ENCODE data around the gene SPTAN1.
"Not testable (repeated sequence)": the region's sequence is repeated elsewhere in the genome, so short reads cannot be mapped to it uniquely, and the experiment has no call there.

Gene SPTAN1

DNA sequence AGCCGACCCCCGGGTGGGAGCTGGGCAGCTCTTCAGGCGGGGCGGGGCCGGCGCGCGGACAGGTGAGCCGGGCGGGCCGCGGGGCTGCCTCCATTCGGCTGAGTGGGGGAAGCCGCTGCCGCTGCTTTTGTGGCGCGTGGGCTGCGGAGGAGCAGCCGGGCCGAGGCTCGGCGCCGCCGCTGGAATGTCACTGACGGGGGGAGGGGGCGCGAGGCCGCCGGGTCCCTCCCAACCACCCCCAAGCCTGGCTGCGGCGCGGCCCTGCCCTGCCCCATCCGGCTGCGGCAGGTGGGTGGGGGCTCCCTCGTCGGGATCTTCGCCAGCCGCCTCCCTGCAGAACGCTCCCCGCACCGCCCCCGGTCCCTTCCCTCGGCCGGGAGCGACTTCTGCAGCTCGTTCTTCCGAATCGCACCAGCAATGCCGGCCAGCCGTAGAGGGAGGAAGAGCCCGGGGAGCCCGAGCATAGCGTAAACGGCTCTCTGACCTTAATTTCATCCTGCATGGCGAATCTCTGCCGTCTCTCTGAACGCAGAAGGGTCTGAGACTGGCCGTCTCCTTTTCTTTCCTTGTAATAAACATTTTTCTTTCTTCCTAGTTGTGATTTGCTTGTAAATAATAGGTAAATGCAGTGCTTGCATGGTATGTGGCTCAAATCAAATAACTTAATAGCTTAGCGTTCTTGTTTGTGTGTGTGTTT, 505 bp downstream of the SPTAN1 start:
- peak; percentile 20 to 27 for DNase-seq (ENCODE audit: low read depth in 1 of 2, low spot score in 1 of 2)

- DNase-seq (ENCODE audit: low read depth in 1 of 2, low spot score in 1 of 2): no peak
These were observed 1.3 kb downstream of the SPTAN1 start for GRCh38 chr9:128553728-128554127.

- DNase-seq (ENCODE audit: low read depth in 1 of 2, low spot score in 1 of 2): no peak
These were observed 1.9 kb downstream of the SPTAN1 start for GRCh38 chr9:128554155-128554862.

GRCh38 chr9:128555180-128555721, 2.9 kb downstream of the SPTAN1 start:
- no peak for DNase-seq (ENCODE audit: low read depth in 1 of 2, low spot score in 1 of 2)

DNA sequence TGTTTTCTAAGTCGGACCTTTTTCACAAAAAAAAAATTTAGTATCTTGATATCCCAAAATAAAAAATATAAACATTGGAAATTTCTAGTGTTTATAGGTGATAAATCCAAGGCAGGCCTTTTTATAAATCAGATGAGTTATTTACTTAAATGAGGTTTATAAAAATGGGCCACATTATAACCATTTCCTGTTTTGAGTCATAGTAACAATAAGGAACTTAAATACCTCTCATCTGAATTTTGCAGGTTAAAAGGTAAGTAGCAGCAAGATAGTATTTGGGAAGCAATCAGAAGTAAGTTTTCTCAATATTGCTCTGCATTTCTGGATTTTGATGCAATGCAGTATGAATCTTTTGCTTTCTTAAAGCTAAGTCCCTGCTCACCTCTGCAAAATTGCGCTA, 3.9 kb downstream of the SPTAN1 start:
- no peak for DNase-seq (ENCODE audit: low read depth in 1 of 2, low spot score in 1 of 2)

- DNase-seq (ENCODE audit: low read depth in 1 of 2, low spot score in 1 of 2): no peak
These were observed 4.7 kb downstream of the SPTAN1 start for GRCh38 chr9:128556926-128557634.

- peak in 1 of 2 donors; percentile 44 for DNase-seq (ENCODE audit: low read depth in 1 of 2, low spot score in 1 of 2)
These were observed 6.3 kb downstream of the SPTAN1 start for GRCh38 chr9:128558431-128559310.

DNA sequence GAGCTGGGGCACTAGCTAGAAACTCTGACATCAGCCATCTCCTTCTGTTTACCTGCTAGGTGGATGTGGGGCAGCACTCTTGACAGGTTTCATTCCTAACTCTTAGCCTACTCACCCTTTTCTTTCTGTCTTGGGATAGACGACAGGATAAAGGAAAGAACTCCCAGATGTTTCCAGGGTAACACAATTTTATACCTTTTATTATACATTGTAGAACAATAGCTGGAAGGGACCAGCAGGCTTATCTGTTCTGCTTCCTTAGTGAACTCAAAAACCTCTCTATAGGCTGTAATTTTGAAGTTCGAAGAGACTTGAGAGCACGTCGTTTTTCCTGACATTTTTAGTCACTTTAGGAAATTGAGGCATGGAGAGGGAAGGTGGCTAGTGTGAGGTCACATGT, 13.2 kb downstream of the SPTAN1 start:
- no peak for DNase-seq (ENCODE audit: low read depth in 1 of 2, low spot score in 1 of 2)

DNA sequence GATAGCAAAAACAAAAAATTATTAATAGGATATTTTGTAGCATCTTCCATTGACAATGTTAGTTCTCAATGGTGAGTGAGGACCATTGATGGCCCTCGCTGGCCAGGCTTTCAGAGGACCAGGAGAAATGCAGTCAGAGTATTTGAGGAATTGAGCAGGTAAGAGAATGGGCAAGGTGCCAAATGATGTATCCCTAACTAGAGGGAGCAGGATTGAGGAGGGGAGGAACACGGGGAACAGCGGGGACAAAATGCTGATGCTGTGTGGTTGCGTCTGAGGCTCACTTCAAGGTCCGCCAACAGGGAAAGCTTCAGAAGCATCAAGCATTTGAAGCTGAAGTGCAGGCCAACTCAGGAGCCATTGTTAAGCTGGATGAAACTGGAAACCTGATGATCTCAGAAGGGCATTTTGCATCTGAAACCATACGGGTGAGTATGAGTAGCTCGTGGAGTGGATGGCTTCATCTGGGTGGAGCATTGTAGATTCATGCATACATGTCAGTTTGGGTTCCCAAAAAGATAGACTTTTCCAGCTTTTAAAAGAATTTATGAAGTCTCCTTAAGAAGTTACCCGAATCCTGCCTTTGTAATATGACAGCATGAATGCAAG, 16.2 kb downstream of the SPTAN1 start:
- no peak for DNase-seq (ENCODE audit: low read depth in 1 of 2, low spot score in 1 of 2)

DNA sequence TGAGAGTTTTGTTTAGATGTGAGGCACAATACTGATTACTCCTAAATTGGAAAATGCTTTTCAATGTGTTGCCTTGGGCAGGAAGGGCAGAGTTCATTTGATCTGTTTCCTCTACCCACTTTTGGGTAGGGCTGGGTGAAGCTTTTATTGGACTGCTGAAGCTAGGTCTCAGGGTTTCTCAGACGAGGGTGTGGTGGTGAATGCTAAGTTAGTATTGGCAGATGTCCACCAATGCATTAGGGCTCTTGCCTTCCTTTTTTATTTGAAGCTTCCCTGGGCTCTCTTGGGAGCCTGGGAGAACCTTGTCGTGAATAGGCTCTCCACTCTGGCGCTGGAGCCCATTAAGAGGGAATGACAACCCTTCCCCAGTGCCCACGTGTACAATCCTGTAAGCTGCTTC, 23.1 kb downstream of the SPTAN1 start:
- no peak for DNase-seq (ENCODE audit: low read depth in 1 of 2, low spot score in 1 of 2)

DNA sequence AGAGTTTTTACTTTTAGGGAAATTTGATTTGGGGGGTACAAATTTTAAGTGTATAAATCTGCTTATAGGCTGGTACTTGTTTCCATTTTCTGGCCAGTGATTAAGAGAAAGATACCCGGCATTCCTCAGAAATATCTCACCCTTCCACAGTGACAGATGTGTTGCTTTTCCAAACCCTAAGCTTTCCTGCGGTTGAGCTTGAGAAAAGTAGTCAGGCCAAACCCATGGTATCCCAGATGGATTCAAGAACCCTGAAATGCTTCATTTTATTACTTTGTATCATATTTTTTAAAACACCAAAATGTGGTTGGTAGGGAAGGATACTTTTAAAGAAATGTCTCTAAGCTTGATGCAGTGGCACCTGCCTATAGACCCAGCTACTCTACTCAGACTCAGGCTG, 23.5 kb downstream of the SPTAN1 start:
- no peak for DNase-seq (ENCODE audit: low read depth in 1 of 2, low spot score in 1 of 2)

- DNase-seq (ENCODE audit: low read depth in 1 of 2, low spot score in 1 of 2): no peak
These were observed 24.8 kb downstream of the SPTAN1 start for GRCh38 chr9:128577206-128577605.

DNA sequence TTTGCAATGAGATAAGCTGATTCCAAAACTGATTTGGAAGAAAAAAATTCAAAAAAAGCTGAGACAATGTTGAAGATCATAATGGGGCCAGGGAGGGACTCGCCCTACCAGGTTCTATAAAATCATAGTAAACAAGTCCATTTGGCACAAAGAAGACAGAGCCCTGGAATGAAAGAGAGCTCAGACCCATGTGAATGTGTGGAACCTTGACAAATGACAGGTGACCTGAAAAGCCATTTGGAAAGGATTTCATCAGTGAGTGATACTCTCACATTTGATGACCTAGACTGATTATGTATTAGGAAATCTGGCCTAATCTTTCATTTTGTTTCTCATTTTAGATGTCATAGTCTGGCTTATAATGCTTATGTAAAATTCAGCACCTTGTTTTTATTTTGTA, 26.8 kb downstream of the SPTAN1 start:
- DNase-seq (ENCODE audit: low read depth in 1 of 2, low spot score in 1 of 2): no peak

DNA sequence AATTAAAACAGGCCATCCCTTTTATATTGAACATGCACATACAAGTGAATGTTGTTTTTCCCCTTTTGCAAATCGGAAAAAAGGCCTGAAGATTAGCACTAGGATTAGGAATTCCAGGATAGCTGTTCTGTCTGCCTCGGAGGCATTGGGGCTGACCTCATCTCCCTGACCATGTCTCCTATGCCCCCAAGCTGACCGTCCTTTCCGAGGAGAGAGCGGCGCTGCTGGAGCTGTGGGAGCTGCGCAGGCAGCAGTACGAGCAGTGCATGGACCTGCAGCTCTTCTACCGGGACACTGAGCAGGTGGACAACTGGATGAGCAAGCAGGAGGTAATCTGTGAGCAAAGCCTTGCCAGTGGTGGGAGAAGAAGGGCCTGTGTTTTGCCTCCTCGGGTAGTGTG, 28.3 kb downstream of the SPTAN1 start:
- DNase-seq (ENCODE audit: low read depth in 1 of 2, low spot score in 1 of 2): no peak

DNA sequence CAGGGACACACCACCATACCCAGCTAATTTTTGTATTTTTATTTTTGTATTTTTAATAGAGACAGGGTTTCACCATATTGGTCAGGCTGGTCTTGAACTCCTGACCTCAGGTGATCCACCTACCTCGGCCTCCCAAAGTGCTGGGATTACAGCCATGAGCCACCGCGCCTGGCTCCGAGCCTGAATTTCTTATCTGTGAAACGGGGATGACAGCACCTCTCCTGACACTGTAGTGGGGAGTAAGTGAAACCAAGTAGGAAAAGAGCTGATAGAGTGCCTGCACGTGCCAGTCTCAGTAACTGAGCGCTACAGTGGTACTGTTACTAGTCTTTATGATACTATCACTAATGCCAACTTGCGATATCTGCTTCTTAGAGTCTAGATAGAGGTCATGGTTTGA, 32.8 kb downstream of the SPTAN1 start:
- not testable (repeated sequence) for DNase-seq (ENCODE audit: low read depth in 1 of 2, low spot score in 1 of 2)

- DNase-seq (ENCODE audit: low read depth in 1 of 2, low spot score in 1 of 2): not testable (repeated sequence)
These were observed 34.5 kb downstream of the SPTAN1 start for GRCh38 chr9:128586934-128587333.

- peak; percentile 4 to 39 for DNase-seq (ENCODE audit: low read depth in 1 of 2, low spot score in 1 of 2)
These were observed 35.1 kb downstream of the SPTAN1 start for GRCh38 chr9:128587453-128587852.

GRCh38 chr9:128588581-128589233, 36.3 kb downstream of the SPTAN1 start:
- DNase-seq (ENCODE audit: low read depth in 1 of 2, low spot score in 1 of 2): no peak

DNA sequence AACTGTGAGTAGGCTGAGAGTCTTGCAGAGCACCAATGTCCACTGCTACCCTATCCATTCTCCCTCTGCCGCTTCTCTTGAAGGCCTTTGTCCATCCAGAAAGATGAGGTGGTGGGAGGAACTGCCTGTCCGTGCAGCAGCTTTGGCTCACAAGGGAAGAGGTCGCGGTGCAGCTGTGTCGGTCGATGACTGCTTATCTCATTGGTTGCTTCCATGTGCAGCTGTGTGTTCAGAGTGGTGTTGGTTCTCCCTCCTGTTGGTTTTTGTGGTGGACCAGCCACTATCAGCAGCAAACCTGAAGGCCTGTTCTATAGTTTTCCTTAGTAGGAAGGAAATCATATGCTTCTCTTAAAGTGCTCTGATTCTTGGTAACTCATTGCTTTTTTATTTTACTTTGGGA, 40.7 kb downstream of the SPTAN1 start:
- DNase-seq (ENCODE audit: low read depth in 1 of 2, low spot score in 1 of 2): no peak

DNA sequence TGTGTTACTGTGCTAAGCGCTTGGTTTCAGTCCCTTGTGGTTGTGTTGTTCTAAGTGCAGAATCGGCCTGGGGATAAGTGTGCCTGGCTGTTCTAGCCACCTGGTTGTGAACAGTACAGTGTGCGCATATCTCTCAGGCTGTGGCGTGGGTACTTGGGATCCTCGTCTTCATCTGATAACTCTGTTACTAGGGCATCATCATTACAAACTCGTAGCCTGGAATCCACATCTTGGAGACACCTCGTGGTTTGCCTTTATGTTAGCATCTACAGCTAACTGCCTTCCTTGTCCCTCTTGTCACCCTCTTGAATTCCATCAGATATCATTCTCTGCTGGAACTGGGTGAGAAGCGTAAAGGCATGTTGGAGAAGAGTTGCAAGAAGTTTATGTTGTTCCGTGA, 41.5 kb downstream of the SPTAN1 start:
- DNase-seq (ENCODE audit: low read depth in 1 of 2, low spot score in 1 of 2): no peak
